ENCODE results near the gene SIAE.

Gene SIAE

GRCh38 chr11:124673333-124674167, at the start of gene SIAE, which contains the start of gene SPA17:
Gene SIAE (minus strand): TSS chr11:124673739. CDS start chr11:124673708, 31 bp downstream.
Gene SPA17 (plus strand): TSS chr11:124673904. CDS start chr11:124675265, 1,361 bp downstream.
- peak; percentile 70 to 79 for DNase-seq (ENCODE audit: low read depth in 2 of 2)

- DNase-seq (ENCODE audit: low read depth in 2 of 2): no peak
Measured at GRCh38 chr11:124722176-124722575, 48.6 kb upstream of the SIAE start.

- DNase-seq (ENCODE audit: low read depth in 2 of 2): no peak
Measured at GRCh38 chr11:124719534-124719933, 46.0 kb upstream of the SIAE start.

- DNase-seq (ENCODE audit: low read depth in 2 of 2): no peak
Measured at GRCh38 chr11:124718801-124719200, 45.3 kb upstream of the SIAE start.

- no peak for DNase-seq (ENCODE audit: low read depth in 2 of 2)
Measured at GRCh38 chr11:124717786-124718651, 44.5 kb upstream of the SIAE start.

GRCh38 chr11:124717421-124717785, 43.9 kb upstream of the SIAE start:
- no peak for DNase-seq (ENCODE audit: low read depth in 2 of 2)

GRCh38 chr11:124716591-124716990, 43.1 kb upstream of the SIAE start:
- DNase-seq (ENCODE audit: low read depth in 2 of 2): no peak

GRCh38 chr11:124712392-124712791, 38.9 kb upstream of the SIAE start:
- no peak for DNase-seq (ENCODE audit: low read depth in 2 of 2)

- no peak for DNase-seq (ENCODE audit: low read depth in 2 of 2)
Measured at GRCh38 chr11:124707829-124708228, 34.3 kb upstream of the SIAE start.

- DNase-seq (ENCODE audit: low read depth in 2 of 2): no peak
Measured at GRCh38 chr11:124700028-124700427, 26.5 kb upstream of the SIAE start.

- no peak for DNase-seq (ENCODE audit: low read depth in 2 of 2)
Measured at GRCh38 chr11:124699547-124699946, 26.0 kb upstream of the SIAE start.

GRCh38 chr11:124693142-124693541, 19.6 kb upstream of the SIAE start:
- DNase-seq (ENCODE audit: low read depth in 2 of 2): no peak

- DNase-seq (ENCODE audit: low read depth in 2 of 2): no peak
Measured at GRCh38 chr11:124682443-124682842, 8.9 kb upstream of the SIAE start.

GRCh38 chr11:124681421-124681820, 7.9 kb upstream of the SIAE start:
- no peak for DNase-seq (ENCODE audit: low read depth in 2 of 2)

- DNase-seq (ENCODE audit: low read depth in 2 of 2): no peak
Measured at GRCh38 chr11:124678416-124678815, 4.9 kb upstream of the SIAE start.

GRCh38 chr11:124676386-124676785, 2.8 kb upstream of the SIAE start:
- no peak for DNase-seq (ENCODE audit: low read depth in 2 of 2)

GRCh38 chr11:124674571-124674970, 1.0 kb upstream of the SIAE start:
- no peak for DNase-seq (ENCODE audit: low read depth in 2 of 2)

GRCh38 chr11:124674168-124674517, 604 bp upstream of the SIAE start:
- DNase-seq (ENCODE audit: low read depth in 2 of 2): no peak

GRCh38 chr11:124672536-124673215, 863 bp downstream of the SIAE start:
- no peak for DNase-seq (ENCODE audit: low read depth in 2 of 2)

GRCh38 chr11:124670732-124671131, 2.8 kb downstream of the SIAE start:
- DNase-seq (ENCODE audit: low read depth in 2 of 2): peak in 1 of 2 donors; percentile 11

GRCh38 chr11:124669193-124669592, 4.3 kb downstream of the SIAE start:
- peak in 1 of 2 donors; percentile 43 for DNase-seq (ENCODE audit: low read depth in 2 of 2)

GRCh38 chr11:124667601-124668000, 5.9 kb downstream of the SIAE start:
- DNase-seq (ENCODE audit: low read depth in 2 of 2): no peak
